Osteocyte (in vitro differentiated cells): ENCODE data around the gene FMNL3. TPM values are rescaled to one million over a fixed set of nuclear protein-coding genes. Genes with fewer than 3 reads are reported as not detected.

Source experiments
- DNase-seq: peaks from one replicate; pipeline ENCODE4 v3.0.0; 2021; ENCODE audit warnings: mixed read lengths; ENCODE audit not compliant: unreplicated experiment; ENCODE audit errors: extremely low spot score
- H3K27ac Mint-ChIP-seq: one replicate; pipeline ENCODE4 v1.8.0; 2021; ENCODE audit warnings: mild to moderate bottlenecking, mixed read lengths; ENCODE audit not compliant: unreplicated experiment
- H3K27me3 Mint-ChIP-seq: one replicate; pipeline ENCODE4 v1.8.0; 2021; ENCODE audit warnings: mixed read lengths; ENCODE audit not compliant: unreplicated experiment
- H3K36me3 Mint-ChIP-seq: one replicate; pipeline ENCODE4 v1.8.0; 2021; ENCODE audit warnings: mixed read lengths; ENCODE audit not compliant: unreplicated experiment
- H3K4me1 Mint-ChIP-seq: one replicate; pipeline ENCODE4 v1.8.0; 2021; ENCODE audit warnings: mixed read lengths; ENCODE audit not compliant: unreplicated experiment
- H3K4me3 Mint-ChIP-seq: one replicate; pipeline ENCODE4 v1.8.0; 2021; ENCODE audit warnings: mild to moderate bottlenecking, moderate library complexity, mixed read lengths; ENCODE audit not compliant: unreplicated experiment
- H3K9me3 Mint-ChIP-seq: one replicate; pipeline ENCODE4 v1.8.0; 2021; ENCODE audit warnings: mixed read lengths; ENCODE audit not compliant: unreplicated experiment
- total RNA-seq: library from RNA; stranded (reverse); gene quantifications from 2 replicates; pipeline ENCODE4 v1.2.1, GENCODE V29; 2021
- TF ChIP-seq, protein P1 (sequence below): fragments of 200-600 bp; sonication (generic); IDR thresholded peaks from 2 replicates; pipeline ENCODE4 v1.5.0; 2021; ENCODE audit warnings: antibody characterized with exemption, mild to moderate bottlenecking, moderate library complexity

Gene FMNL3
- total RNA-seq, 1 donor from 2014 or later: 37.4 TPM

DNA sequence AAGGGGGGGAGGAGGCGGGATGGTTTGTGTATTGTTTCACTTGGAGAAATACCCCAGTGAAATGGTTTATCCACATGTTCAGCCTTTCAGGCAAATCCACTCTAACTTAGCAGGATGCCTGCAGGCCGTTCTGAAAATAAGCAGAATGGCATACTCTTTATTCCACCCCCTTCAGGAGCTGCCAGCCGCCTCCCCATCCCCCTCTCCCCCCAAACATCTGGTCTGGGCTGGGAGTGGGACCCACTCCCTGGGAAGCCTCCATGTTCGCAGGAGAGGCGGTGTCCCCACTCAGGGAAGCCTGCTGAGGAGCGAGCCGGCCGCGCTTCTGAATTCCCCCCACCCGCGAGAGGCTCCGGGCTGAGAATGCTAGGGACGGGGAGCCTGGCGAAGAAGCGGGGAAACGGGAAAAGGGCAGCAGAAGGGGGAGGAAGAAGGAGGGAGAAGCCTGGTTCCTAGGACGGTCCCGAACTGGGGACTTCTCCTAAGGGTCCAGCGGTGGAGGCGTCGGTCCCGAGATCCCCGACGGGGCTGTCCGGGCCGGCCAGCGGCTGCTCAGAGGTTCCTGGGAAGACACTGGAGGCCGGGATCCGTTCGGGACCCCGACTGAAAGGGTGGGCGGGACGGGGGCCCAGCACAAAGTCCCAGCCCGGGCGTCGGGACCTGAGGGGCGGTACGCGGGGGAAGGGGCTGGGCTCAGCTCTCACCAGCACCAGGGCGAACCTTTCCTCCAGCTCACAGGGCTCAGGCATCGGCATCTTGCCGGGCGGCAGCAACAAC is 666 bp downstream of the FMNL3 start:
- Mint-ChIP-seq H3K4me3 (peak overlapping the region; percentile 96), H3K27ac (peak overlapping the region; percentile 97)

DNA sequence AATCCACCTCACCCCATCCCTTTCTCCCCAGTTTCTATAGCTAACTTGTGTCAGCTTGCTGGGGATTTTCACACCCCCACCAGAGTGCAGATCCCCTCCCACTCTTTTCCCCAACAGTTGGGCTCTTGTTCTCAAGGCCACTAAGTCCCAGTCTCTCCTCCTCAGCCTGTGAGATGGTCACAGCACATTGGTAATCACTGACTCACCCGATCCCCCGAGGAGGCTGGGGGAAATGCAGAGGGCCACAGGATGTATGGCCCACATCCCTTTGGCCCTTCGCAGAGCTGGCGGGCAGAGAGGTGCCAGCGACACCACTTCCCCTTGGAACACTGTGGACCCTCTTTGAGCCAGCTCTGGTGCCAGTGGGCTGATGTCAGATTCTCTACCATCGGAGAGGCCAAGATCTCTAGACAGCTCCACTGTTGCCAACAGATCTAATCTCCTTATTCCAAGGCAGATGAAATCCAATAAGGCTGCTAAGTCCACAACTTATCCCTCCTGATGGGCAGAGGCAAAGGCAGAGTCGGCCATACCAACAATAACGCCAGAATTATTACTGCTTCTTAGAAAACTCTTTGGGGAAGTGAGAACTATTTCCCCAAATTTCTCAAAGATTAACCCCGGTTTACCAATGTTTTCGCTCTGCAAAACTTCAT is 1.6 kb downstream of the FMNL3 start:
- TF ChIP-seq, protein P1, sequence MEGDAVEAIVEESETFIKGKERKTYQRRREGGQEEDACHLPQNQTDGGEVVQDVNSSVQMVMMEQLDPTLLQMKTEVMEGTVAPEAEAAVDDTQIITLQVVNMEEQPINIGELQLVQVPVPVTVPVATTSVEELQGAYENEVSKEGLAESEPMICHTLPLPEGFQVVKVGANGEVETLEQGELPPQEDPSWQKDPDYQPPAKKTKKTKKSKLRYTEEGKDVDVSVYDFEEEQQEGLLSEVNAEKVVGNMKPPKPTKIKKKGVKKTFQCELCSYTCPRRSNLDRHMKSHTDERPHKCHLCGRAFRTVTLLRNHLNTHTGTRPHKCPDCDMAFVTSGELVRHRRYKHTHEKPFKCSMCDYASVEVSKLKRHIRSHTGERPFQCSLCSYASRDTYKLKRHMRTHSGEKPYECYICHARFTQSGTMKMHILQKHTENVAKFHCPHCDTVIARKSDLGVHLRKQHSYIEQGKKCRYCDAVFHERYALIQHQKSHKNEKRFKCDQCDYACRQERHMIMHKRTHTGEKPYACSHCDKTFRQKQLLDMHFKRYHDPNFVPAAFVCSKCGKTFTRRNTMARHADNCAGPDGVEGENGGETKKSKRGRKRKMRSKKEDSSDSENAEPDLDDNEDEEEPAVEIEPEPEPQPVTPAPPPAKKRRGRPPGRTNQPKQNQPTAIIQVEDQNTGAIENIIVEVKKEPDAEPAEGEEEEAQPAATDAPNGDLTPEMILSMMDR: no peak
- peak overlapping the region; percentile 96 for H3K4me3 Mint-ChIP-seq
- peaks cover 51% of the 10 kb centered on the region for H3K4me1 Mint-ChIP-seq
- no peaks in the 10 kb centered on the region for H3K36me3 Mint-ChIP-seq
- peaks cover 13% of the 10 kb centered on the region for H3K27me3 Mint-ChIP-seq
- H3K9me3 Mint-ChIP-seq: no peaks in the 10 kb centered on the region
- peak overlapping the region; percentile 97 for H3K27ac Mint-ChIP-seq
- no peak for DNase-seq

More for the DNA sequence above, 666 bp downstream of the FMNL3 start:
- TF ChIP-seq, protein P1: no peak
- no peak for DNase-seq
- Mint-ChIP-seq H3K4me1 (peaks cover 48% of the 10 kb centered on the region), H3K36me3 (no peaks in the 10 kb centered on the region), H3K27me3 (peaks cover 22% of the 10 kb centered on the region), H3K9me3 (no peaks in the 10 kb centered on the region)

DNA sequence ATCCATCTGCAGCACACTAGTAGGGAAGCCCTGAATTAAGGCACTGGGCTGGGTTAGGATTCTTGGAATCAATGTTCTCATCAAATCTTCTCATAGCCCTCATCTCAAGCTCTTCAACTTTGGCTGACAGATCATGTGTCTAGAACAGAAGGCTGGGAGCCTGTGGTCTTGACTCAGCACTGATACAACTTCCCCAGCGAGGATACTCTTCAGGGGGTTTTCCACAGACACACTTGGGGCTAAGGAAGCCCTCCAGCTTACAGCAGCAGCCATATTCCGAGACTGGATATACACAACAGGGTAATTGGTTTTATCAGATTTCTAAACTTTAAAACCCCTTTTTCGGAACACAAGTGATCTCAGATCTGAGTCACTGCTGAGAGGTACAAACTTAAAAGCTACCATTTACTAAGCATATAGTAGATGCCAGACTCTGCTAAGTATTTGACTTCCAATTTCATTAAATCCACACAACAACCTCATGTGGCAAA is 3.5 kb downstream of the FMNL3 start:
- peak overlapping the region; percentile 95 for H3K27ac Mint-ChIP-seq
- DNase-seq: no peak
- H3K4me3 Mint-ChIP-seq: peak overlapping the region; percentile 35
- H3K4me1 Mint-ChIP-seq: peaks cover 64% of the 10 kb centered on the region
- no peaks in the 10 kb centered on the region for H3K36me3 Mint-ChIP-seq
- TF ChIP-seq, protein P1: no peak
- no peaks in the 10 kb centered on the region for H3K9me3 Mint-ChIP-seq
- peaks cover 5% of the 10 kb centered on the region for H3K27me3 Mint-ChIP-seq

DNA sequence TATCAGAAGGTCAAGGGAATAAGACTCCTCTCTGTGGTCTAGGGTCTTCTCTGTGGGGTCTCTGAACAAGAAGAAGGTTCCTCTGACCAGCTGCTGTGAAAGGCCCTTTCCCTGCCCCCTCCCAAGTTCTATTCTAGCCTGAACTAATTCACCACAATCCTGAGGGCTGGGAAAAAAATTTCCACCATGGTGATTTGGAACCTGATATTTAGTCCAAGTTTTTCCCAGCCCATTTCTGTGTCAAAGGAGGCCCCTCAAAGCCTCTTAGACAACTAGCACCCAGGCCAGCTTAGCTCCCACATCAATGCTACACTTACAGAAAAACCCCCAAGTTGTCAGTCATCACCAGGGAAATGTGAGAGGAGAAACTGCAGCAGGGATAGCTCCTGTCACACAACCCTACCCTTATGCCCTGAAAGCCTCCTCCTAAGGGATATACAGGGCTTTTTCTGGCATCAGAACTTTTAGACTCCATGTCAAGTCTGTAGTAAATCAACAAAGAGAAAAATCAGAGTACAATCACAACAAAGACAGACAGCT is 4.5 kb downstream of the FMNL3 start:
- Mint-ChIP-seq H3K27me3 (peaks cover 2% of the 10 kb centered on the region), H3K4me3 (peak overlapping the region; percentile 53), H3K36me3 (no peaks in the 10 kb centered on the region), H3K9me3 (no peaks in the 10 kb centered on the region), H3K27ac (peak overlapping the region; percentile 95), H3K4me1 (peaks cover 71% of the 10 kb centered on the region)
- DNase-seq: no peak
- TF ChIP-seq, protein P1: no peak

DNA sequence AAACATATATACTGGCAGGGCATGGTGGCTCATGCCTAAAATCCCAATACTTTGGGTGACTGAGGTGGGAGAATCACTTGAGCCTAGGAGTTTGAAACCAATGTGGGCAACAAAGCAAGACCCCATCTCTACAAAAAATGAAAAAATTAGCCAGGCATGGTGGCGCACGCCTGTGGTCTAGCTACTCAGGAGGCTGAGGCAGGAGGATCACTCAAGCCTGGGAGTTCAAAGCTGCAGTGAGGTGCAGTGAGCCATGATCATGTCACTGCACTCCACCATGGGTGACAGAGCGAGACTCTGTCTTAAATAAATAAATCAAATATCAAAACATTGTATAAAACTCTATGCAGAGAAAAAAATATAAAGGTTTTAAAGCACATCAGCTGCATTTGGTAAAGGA is 5.2 kb downstream of the FMNL3 start:
- TF ChIP-seq, protein P1: no peak
- Mint-ChIP-seq H3K9me3 (no peaks in the 10 kb centered on the region), H3K27me3 (no peaks in the 10 kb centered on the region), H3K4me3 (no peak overlapping the region), H3K36me3 (no peaks in the 10 kb centered on the region), H3K27ac (peak overlapping the region; percentile 95), H3K4me1 (peaks cover 75% of the 10 kb centered on the region)
- DNase-seq: no peak
